GM23248 (cell line): ENCODE data around the gene CDK5.

Source experiments
- EZH2 ChIP-seq: fragments of 200-600 bp; sonication (generic); IDR thresholded peaks from 2 replicates; pipeline ENCODE4 v1.6.1; 2018; ENCODE audit warnings: antibody characterized with exemption, mild to moderate bottlenecking; ENCODE audit not compliant: insufficient read depth, poor library complexity, severe bottlenecking
- EZH2phosphoT487 ChIP-seq: fragments of 200-600 bp; sonication (generic); IDR thresholded peaks from 2 replicates; pipeline ENCODE4 v1.6.1; 2018; ENCODE audit warnings: antibody characterized with exemption, moderate library complexity, mild to moderate bottlenecking, low read depth; ENCODE audit not compliant: insufficient read depth

DNA sequence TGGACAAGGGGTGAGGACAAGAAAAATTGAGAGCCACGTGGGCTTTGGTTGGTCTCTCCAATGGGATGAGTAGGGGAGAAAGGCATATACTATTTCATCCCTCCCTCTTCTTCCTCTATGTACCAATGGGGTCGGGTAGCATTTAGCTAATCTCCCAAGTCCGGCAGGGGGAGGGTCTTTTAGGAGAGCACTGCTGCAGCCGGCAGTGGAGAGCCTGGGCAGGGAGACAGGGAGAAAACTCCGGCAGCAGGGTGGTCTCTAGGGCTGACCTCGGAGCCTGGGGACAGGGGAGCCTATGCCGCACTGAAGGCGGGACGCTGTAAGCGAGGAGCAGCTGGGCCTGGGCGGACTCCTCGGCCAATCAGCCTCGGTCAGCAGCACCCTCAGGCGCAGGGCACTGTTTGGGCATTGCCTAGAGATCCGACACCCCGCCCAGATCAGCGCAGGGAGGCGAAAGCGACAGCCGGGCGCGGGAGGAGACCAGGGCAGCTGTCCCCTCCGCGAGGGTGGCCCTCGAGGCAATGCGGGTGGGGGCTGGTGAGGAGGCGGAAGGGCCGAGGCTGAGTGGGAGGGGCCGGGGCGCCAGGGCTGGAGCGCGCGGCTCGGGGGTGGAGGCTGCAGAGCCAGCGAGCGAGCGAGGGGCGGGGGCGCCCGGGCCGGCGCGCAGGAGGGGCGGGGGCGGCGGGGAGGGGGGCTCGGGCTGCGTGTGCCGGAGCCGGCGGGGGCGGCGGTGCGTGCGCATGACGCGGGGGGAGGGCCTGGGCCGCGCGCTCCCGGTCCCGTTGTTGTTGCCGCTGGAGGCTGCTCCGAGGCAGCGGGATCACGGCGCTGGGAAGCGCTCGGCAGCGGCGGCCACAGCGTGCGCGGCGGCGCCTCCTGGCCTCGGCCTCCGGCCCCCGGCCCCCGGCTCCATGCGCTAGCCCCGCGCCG is 28.3 kb upstream of the CDK5 start, which contains the start of gene AGAP3:
- TF ChIP-seq EZH2phosphoT487 (no peak), EZH2 (no peak)
